CD4-positive, alpha-beta T cell treated with Interleukin-12 subunit alpha and Interleukin-12 subunit beta, for 1 hour (primary cell): ENCODE measurements around the gene CA9.
A peak's percentile ranks its signal among the peaks of the same experiment; 100 is the strongest.

Experiments
- DNase-seq: peaks from one replicate; pipeline ENCODE4 v3.0.0-alpha.2; 2020

CA9 gene

DNA sequence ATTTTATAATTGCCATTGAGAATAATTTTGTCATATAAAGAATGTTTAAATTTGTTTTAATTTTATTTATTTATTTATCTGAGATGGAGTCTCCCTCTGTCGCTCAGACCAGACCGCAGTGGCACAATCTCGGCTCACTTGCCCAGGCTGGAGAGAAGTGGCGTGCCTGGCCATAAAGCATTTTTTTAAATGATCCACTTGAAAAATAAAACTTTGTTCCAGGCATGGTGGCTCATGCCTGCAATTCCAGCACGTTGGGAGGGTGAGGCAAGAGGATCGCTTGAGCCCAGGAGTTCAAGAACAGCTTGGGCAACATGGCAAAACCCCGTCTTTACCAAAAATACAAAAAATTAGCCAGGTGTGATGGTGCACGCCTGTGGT, 20.9 kb upstream of the CA9 start:
- DNase-seq, result no peak

DNA sequence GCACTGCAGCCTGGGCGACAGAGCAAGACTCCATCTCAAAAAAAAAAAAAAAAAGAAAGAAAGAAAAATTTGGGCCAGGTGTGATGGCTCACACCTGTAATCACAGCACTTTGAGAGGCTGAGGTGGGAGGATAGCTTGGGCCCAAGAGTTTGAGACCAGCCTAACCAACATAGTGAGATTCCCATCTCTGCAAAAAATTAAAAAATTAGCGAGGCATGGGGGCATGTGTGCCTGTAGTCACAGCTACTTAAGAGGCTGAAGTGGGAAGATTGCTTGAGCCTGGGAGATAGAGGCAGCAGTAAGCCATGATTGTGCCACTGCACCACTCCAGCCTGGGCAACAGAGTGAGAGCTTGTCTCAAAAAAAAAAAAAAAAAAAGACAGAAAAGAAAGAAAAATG, 20.1 kb upstream of the CA9 start:
- DNase-seq, result no peak

DNA sequence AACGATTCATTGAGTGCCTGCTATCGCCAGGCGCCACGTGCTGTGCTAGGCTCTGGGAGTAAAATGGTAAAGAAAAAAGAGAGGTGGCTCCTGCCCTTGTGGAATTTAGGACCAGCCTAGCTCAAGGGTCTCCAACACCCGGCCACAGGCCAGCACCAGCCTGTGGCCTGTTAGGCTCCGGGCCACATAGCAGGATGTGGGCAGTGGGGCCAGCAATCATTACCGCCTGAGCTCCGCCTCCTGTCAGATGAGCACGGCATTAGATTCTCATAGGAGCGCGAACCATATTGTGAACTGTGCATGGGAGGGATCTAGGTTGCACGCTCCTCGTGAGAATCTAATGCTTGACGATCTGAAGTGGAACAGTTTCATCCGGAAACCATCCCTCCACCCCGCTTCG, 17.4 kb upstream of the CA9 start:
- no peak for DNase-seq

DNA sequence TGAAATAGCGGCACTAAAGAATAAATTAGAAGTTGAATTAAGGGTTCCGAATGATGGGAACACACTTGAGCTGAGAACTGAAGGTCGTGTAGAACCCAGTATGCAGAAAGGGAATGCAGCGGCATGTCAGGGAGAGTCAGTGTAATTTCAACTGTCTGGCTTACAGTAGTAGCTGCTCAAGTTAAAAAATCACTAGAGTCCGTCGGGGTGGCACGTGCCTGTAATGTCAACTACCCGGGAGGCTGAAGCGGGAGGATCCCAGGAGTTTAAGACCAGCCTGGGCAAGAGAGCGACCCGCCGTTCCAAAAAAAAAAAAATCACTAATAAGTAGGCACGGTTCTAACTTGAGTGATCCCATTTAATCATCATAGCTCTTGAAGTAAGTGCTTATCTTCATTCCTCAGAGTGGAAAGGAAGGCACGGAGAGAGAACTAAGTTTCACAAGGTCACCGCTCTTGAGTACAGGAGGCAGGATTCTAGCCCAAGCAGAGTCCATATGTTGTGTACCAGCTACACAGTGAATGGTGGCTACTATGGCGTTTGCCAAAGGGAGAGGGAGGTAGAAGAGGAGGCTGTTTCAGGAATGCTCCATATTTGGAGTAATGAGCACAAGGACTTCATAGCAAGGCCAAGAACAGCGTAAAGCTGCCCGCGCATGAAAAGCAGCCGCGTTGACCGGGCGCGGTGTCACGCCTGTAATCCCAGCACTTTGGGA, 16.7 kb upstream of the CA9 start:
- no peak for DNase-seq

DNA sequence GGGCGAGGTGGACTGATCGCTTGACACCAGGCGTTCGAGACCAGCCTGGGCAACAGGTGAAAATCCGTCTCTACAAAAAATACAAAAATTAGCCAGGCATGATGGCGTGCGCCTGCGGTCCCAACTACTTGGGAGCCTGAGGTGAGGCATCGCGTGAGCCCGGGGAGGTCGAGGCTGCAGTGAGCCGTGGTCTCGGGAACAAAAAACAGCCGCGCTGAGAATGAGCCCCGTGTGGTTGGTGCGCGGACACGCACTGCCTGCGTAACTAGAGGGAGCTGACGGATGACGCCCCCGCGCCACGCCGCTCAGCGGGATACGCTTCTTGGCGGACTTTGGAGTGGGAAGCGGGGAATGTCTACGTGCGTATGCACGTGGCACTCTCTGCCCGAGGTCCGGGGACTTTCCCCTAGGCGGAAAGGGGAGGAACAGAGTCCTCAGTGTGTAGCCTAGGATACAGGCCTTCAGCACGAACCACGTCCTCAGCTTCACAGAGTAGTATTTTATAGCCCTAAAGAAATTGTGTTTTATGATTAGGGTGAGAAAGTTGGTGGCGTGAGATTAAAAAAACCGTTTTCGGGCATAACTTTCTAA, 16.1 kb upstream of the CA9 start, which contains the start of gene RMRP:
TSS of gene RMRP (minus strand) at position 474 of the 591 bp plus-strand sequence.
- peak; percentile 91 for DNase-seq

DNA sequence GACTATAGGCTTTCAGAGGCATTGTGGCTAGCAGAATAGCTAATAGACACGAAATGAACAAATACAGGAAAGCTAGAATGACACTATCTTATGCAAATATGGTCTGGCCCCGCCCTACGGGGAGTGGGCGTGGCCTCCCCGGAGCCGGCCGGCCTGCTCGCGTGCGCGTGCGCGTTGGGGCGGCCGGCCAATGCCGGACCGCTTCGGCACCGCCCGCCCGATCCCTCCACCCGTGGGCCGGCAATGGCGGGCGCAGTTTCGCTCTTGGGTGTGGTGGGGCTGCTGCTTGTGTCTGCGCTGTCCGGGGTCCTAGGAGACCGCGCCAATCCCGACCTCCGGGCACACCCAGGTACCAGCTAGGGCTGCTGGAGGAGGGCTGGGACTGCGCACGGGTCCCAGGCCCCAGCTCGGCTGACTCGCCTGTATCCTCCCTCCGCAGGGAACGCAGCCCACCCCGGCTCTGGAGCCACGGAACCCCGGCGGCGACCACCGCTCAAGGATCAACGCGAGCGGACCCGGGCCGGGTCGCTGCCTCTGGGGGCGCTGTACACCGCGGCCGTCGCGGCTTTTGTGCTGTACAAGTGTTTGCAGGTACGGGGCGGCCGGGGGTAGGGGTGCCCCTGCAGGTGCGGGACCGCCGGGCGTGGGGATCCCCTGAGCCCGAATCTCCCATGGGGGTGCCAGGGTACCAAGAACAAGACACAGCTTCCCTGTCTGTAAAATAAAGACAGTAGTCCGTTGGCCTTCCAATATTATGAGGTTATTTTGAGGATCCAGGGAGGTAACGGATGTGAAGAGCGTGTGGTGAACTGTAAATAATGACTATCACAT, 15.4 kb upstream of the CA9 start, which contains the start of gene CCDC107:
TSS of gene CCDC107 (plus strand) at position 156 of the 831 bp plus-strand sequence. CDS start at position 244, 88 bp downstream.
- DNase-seq, result peak; percentile 86

DNA sequence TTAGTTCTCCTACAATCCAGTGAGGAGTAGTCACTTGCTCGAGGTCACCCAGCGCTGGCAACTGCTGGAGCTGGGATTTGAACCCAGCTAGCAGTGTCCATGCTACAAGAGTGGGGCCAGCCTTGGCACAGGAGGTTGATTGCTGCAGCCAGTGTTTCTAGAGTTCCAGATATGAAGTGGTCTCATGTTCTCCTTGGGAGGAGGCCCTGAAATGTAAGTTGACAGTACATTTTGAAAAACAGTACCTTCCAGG, 14.8 kb upstream of the CA9 start:
- no peak for DNase-seq

DNA sequence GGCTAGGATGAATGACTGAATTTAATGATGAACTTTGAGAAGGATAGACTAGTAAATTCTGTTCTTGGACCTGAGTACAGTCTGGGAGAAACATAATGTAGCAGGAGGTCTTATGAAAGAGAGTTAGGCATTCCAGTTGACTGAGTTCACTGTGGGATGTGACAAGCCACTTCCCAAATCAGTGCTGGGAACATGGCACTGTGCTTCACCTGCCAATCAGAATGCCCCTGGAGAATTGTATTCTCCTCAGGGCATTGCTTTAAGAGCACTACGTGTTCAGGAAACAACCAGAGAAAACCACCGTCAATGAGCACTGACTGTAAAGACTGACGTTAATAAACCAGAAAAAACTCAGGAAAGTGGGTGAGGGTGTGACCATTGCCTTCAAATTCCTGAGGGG, 14.4 kb upstream of the CA9 start:
- DNase-seq, result no peak

DNA sequence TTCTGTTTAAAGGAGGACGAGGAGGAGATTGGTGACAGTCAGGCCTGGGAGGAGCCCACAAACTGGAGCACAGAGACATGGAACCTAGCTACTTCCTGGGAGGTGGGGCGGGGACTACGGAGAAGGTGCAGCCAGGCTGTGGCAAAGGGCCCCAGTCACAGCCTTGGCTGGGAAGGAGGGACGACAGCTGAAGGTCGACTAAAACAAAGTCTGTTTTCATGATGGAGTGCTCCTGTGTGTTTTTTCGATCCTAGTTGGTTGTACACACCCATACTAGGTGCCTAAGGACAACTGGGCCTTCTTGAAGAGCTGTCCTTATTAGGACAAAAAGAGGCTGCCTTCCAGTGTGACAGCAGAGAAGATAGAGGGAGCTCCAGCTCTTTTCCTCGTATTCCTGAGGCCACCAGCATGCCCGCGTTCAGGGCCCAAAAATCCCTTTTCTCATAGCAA, 12.7 kb upstream of the CA9 start:
- DNase-seq, result no peak

DNA sequence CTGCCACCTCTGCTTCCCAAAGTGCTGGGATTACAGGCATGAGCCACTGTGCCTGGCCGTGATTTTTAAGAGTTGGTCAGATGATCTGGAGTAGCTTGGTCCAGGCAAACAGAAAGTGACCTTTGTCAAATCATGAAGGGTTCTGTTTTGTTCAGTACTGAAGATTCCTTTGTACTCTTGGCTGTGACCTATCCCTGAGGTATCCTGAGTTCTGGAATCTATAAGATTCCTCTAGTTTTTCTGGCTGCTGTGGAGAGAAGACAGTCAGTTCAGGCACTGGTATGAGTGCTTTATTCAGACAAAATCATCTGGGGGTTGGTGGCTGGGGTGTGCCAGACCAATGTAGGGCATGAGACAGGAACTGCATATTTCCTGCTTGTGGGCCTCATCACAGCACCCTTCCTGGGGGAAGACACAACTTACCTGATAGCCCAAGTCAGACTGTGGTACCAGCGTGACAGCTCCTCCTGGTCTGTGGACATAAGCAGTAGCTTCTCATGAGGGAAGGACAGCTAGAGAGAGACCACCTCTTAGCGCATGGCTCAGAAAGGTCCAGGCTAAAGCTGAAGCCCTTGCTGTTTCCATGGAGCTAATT, 11.9 kb upstream of the CA9 start:
- DNase-seq, result peak; percentile 71

DNA sequence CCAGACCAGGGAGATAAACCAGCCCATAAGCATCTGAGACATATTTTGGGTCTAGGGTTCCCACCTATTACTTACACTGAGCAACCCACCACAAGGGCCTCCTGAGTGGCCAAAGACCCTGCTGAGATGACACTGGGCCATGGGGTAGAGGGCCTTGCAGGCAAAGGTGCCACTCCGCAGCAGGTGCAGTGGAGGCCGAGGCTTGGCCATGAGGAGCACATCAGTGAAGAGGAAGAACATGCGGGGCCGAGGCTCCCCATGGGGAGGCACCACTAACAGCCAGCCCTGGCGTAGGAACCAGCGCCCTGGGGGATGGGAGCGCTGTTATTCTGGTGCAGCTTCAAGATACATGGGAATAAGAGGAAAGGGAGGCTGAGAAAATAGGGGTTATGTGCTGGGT, 11.3 kb upstream of the CA9 start:
- DNase-seq, result no peak

DNA sequence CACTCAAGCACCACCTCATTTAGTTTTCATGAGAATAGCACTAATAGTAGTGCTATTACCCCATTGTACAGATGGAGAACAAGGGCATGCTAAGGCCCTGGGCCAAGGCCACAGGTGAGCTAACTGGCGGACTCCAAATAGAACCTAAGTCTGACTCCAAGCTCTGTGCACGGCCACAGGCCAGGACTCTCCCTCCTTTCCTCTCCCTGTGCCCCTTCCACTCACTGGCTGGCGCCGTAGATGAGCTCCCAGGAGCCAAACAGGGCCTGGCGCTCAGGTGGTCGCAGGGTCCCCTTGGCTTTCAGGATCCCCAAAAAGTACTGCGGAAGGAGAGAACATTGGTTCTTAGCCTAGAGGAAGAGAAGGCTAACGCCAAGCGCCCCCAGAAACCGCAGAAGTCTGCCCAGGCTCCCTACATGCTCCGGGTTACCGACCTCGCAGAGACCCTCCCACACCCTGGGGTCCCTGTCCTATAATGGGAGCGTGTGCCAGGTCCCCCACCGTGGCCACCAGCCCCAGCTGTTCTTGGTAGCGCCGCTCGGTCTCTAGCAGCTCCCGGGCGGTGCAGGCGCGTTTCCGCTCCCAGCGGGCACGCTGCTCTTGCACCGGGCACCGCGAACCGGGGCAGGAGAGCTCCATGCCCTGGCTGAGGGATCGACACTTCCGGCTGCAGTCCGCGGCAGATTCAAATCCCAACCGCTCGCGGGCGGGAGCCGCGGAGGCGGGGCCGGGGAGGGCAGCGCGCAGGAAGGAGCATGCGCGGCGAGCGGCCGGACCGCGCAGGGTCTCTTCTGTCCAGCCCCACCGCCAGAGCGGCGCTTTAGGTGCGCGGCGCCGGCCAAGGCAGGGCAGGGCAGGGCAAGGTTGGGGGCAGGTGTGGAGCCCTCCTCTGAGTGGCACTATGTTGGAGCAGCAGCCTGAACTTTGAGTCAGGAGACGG, 8.9 kb upstream of the CA9 start, which contains the start of gene ARHGEF39:
TSS of gene ARHGEF39 (minus strand) at position 665 of the 940 bp plus-strand sequence. CDS start at position 639, 26 bp downstream.
- peak; percentile 72 for DNase-seq

DNA sequence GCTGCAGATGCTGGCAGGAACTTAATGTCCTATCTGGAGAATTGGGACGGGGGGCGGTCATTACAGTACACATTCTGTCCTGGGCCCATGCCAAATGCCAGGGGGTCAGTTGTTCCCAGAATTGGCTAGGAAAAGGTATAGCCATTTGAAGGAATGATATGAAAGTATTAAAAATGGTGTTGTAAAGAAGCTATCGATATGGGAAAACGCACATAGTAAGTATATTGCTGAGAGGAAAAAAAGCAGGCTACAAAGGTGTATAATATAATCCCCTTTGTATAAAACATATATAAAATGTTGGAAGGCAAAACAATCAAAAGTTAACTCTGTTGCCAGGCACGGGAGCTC, 8.3 kb upstream of the CA9 start:
- DNase-seq, result no peak

DNA sequence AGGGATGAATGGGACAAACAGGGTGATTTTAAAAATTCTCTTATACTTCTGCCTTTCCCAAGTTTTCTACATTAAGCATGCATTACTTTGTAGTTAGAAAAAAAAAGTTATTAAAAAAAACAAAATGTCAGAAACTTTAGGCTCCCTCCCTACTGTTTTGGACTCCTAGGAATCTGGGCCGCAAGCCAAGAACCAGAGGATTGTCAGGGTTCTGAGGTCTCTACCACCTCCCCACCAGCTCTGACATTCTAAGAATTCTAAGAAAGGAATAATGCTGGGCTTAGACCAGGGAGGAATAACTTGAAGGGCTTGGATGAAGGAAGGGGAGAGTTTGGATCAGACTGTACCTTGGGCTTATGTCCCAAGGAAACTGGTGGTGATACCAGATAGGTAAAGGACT, 7.7 kb upstream of the CA9 start:
- no peak for DNase-seq

DNA sequence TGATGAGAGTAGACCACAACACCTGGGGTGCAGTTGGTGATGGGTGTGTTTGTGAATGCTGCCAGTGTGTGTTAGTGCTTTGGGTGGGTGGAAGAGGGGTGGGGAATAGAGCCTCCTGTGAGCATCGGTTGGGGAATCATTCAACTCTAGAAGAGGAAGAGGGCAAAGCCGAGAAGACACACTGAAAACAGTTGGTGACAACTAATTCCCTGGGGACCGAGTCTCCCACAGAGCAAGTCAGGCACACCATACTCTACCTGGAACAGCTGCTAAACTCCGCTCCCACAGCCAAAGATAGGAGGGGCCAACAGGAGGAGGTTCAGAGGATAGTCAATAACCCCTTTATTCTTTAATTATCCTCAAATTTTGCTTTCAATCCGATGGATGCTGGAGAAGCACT, 7.2 kb upstream of the CA9 start:
- DNase-seq, result no peak

DNA sequence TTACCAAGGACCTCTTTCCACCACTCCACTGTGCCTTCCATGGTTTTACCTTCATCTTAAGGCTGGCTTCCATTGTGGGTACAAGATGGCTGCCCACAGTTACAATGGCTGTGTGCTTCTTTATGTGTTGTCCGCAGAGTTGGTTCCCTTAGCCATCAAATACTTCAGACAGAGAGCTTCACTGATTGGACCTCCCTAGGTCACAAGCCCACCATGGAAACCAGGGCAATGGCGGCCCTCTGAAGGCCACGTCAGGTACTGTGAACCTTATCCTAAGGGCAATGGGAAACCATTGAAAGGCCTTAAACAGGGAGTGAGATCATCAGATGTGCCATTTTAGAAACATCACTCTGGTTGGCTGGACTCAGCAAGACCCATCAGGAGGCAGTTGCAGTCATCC, 5.8 kb upstream of the CA9 start:
- no peak for DNase-seq

DNA sequence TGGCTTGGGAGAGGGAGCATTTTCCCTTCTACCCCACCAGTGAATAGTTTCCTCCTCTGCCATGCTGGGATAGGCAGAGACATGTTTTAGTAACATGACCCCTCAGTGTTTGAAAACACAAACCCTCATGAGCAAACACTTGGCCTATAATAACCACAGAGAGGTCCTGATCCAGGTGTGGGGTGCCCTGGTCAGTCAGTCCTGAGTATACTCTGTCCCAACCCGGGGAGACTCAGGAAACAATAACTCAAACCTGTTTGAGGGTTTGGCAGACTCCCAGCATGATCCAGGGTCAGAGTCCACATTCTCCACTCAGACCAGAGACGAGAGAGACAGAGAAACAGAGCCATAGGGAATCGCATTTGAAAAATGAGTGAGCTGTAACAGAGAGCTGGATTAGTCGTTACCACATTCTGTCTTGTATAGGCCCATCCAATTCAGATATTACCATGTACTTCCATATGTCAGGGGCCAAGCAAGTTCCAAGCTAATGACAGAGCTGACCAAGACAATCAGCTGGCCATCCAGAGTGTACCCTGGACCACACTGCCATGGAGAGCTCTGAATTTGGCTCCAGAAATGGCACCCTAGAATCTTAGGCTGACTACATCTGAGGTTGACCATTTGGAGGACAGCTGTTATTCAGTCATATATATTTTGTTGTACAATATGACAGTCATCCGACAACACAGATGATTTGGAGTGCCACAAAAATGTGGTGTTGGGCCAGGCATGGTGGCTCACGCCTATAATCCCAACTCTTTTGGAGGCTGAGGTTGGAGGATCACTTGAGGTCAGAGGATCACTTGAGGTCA, 4.2 kb upstream of the CA9 start:
- DNase-seq, result no peak

DNA sequence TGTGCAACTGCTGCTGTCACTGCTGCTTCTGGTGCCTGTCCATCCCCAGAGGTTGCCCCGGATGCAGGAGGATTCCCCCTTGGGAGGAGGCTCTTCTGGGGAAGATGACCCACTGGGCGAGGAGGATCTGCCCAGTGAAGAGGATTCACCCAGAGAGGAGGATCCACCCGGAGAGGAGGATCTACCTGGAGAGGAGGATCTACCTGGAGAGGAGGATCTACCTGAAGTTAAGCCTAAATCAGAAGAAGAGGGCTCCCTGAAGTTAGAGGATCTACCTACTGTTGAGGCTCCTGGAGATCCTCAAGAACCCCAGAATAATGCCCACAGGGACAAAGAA, 265 bp downstream of the CA9 start:
- no peak for DNase-seq

DNA sequence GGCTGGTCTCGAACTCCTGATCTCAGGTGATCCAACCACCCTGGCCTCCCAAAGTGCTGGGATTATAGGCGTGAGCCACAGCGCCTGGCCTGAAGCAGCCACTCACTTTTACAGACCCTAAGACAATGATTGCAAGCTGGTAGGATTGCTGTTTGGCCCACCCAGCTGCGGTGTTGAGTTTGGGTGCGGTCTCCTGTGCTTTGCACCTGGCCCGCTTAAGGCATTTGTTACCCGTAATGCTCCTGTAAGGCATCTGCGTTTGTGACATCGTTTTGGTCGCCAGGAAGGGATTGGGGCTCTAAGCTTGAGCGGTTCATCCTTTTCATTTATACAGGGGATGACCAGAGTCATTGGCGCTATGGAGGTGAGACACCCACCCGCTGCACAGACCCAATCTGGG, 1.5 kb downstream of the CA9 start:
- DNase-seq, result no peak

DNA sequence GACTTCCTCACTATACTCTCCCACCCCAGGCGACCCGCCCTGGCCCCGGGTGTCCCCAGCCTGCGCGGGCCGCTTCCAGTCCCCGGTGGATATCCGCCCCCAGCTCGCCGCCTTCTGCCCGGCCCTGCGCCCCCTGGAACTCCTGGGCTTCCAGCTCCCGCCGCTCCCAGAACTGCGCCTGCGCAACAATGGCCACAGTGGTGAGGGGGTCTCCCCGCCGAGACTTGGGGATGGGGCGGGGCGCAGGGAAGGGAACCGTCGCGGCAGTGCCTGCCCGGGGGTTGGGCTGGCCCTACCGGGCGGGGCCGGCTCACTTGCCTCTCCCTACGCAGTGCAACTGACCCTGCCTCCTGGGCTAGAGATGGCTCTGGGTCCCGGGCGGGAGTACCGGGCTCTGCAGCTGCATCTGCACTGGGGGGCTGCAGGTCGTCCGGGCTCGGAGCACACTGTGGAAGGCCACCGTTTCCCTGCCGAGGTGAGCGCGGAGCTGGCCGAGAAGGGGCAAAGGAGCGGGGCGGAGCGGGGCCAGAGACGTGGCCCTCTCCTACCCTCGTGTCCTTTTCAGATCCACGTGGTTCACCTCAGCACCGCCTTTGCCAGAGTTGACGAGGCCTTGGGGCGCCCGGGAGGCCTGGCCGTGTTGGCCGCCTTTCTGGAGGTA, 2.1 kb downstream of the CA9 start:
- DNase-seq, result peak; percentile 26

DNA sequence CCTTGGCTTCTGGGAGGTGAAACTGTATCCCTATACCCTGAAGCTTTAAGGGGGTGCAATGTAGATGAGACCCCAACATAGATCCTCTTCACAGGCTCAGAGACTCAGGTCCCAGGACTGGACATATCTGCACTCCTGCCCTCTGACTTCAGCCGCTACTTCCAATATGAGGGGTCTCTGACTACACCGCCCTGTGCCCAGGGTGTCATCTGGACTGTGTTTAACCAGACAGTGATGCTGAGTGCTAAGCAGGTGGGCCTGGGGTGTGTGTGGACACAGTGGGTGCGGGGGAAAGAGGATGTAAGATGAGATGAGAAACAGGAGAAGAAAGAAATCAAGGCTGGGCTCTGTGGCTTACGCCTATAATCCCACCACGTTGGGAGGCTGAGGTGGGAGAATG, 5.4 kb downstream of the CA9 start:
- DNase-seq, result no peak
